ENCODE data around the gene PCDH7.

PCDH7 gene

DNA sequence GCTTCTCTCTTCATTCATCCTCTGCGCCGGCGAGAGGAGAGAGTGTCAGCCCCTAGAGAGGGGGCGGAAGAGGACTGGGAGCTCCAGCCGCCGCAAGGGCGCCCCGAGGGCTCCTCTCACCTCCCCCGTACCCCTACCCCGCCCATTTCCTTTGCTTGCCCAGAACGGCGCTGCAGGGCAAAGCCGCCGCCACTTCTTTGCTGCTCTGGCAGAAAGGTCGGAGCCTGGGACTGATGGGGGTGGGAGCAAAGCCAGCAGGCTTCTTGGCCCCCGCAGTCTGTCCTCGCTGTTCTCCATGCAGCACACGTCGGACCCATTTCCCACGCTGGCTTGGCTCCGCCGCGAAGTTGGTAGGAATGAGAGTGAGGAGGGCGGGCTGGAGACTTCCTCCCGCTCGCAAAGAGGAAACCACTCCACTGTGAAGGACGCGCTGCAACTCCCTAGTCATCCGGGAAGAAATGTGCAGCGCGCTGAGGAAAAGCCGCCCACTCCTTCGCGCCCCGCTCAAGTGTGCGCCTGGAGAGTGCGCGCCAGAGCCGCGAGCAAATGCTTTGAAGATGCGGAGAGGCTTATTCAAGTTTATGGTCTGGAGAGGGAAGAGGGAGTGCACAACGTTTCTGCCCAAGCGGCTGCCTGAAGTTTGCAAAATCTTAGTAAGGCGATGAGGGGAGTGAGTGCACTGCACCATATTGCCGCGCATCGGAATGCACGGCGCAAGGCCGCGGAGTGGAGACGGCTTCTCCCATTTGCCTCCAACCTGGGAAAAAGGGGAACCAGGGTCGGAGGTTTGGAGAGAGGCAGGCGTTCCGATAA lies 2.8 kb upstream of the PCDH7 start:
- TF ChIP-seq, protein P1, sequence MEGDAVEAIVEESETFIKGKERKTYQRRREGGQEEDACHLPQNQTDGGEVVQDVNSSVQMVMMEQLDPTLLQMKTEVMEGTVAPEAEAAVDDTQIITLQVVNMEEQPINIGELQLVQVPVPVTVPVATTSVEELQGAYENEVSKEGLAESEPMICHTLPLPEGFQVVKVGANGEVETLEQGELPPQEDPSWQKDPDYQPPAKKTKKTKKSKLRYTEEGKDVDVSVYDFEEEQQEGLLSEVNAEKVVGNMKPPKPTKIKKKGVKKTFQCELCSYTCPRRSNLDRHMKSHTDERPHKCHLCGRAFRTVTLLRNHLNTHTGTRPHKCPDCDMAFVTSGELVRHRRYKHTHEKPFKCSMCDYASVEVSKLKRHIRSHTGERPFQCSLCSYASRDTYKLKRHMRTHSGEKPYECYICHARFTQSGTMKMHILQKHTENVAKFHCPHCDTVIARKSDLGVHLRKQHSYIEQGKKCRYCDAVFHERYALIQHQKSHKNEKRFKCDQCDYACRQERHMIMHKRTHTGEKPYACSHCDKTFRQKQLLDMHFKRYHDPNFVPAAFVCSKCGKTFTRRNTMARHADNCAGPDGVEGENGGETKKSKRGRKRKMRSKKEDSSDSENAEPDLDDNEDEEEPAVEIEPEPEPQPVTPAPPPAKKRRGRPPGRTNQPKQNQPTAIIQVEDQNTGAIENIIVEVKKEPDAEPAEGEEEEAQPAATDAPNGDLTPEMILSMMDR (IDR thresholded peaks at IDR 0.05; ENCODE audit: extremely low read depth, missing control alignments), result no peak
- DNase-seq (ENCODE audit: low spot score), result peak; percentile 50

DNA sequence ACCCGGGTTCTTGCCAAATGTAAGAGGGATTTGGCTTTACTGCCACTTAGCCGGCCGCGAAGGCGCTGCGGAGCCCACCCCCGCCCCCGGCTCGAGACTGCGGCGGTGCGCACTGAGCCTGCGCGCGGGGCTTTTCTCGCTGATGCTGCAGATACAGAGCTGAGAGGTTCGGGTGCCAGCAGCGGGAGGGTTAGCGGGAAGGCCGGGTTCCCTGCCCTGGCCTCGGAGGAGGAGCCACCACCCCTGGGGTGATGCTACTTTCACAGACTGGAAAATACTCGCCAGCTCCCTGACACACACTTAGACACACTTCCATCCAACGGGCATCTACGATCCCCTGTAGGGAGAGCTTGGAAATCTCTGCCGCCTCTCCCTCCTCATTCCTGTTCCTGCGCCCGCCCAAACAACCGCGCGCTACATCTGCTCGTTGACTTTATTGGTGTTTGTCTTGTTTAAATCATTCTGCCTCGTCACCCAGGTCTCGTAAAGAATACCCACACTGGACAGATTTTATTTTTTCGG lies 2.1 kb upstream of the PCDH7 start:
- TF ChIP-seq, protein P1 (IDR thresholded peaks at IDR 0.05; ENCODE audit: extremely low read depth, missing control alignments), result no peak
- DNase-seq (ENCODE audit: low spot score), result peak; percentile 22

DNA sequence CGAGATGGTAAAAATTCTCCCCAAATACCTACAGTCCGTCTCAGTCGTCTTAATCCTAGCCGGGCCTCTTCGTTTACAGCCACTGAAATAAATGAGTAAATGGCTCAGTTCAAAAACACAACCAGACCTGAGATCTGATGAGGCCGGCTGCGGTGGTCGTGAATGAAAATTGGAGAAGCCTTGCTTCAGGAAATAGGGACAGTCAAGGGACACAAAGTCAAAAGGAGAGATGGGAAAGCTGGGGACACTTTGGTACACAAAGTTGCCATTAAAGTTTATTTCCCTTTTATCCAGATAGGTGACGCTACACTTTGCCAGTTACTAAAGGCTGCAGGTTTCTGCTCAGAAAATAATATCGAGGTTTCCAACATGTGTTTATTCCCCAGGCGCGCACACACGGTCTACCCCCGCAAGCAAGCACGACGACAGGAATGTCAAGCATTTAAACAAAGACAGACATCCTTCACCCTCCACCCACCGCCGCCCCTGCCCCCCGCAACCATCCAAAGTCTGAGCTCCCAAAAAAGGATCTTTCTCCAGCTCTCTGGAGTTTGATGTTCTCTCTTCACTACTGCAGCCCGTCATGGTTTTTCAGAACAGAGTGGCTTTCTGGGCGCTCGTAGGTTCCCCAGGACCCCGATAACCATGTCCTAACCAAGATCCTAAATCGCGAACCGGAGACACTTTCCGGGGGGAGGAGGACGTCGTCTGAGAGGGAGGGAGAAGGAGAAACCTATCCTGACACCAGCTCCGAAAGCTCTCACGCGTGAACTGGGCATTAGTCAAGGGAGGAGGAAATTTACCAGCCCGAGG lies 1.3 kb upstream of the PCDH7 start:
- TF ChIP-seq, protein P1 (IDR thresholded peaks at IDR 0.05; ENCODE audit: extremely low read depth, missing control alignments), result no peak
- DNase-seq (ENCODE audit: low spot score), result peak; percentile 23

- TF ChIP-seq, protein P1 (IDR thresholded peaks at IDR 0.05; ENCODE audit: extremely low read depth, missing control alignments), result no peak
- DNase-seq (ENCODE audit: low spot score), result peak; percentile 32
These were observed 632 bp upstream of the PCDH7 start for GRCh38 chr4:30719454-30720020.

DNA sequence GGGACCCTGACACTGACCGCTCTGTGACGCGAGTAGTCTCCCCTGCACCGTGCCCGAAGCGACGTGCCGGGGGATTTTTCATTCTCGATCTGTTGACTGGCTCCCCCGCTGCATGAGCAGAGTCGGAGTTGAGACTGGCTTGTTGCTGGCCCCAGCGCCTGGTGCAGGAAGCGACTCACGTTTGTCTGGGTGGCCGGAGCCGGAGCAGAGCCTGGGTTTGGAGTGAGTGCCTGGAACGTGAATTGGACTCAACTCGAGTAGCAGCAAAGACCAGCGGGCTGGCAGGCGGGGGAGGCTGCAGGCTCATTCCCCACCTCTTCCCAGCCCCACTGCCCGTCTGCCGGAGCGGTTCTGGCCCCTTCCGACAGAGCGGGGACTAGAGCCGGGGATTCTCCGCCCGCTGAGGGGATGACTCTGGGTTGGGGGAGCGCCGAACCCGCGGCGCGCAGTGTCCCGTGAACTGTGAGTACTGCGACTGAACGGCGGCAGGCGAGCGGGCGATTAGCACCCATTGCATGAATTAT lies 554 bp downstream of the PCDH7 start:
- peak; percentile 37 for DNase-seq (ENCODE audit: low spot score)
- TF ChIP-seq, protein P1 (IDR thresholded peaks at IDR 0.05; ENCODE audit: extremely low read depth, missing control alignments), result no peak

DNA sequence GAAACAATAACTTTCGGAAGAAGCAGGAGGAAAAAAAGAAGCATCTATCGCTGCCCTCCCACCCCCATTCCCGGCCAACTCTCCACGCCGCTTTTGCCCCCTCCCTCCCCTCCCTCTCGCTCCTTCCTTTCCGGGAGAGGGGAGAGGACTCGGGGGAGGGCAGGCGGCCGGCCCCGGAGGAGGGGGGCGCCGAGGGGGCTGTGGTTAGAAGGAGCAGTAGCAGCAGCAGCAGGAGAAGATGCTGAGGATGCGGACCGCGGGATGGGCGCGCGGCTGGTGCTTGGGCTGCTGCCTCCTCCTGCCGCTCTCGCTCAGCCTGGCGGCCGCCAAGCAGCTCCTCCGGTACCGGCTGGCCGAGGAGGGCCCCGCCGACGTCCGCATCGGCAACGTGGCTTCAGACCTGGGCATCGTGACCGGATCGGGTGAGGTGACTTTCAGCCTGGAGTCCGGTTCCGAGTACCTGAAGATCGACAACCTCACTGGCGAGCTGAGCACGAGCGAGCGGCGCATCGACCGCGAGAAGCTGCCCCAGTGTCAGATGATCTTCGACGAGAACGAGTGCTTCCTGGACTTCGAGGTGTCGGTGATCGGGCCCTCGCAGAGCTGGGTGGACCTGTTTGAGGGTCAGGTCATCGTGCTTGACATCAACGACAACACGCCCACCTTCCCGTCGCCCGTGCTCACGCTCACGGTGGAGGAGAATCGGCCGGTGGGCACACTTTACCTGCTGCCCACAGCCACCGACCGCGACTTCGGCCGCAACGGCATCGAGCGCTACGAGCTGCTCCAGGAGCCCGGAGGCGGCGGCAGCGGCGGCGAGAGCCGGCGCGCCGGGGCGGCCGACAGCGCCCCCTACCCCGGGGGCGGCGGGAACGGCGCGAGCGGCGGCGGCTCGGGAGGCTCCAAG lies 1.3 kb downstream of the PCDH7 start:
- TF ChIP-seq, protein P1 (IDR thresholded peaks at IDR 0.05; ENCODE audit: extremely low read depth, missing control alignments), result no peak
- DNase-seq (ENCODE audit: low spot score), result peak; percentile 30
